ENCODE data around the gene SLC25A21. TPM values are rescaled to one million over a fixed set of nuclear protein-coding genes. Genes with fewer than 3 reads are reported as not detected.

SLC25A21 gene
- total RNA-seq, 4 donors from 2014 or later = 0.39 to 3.3 (median 1.2) TPM

- H3K4me3 ChIP-seq = no peak overlapping the region
- no peaks in the 10 kb centered on the region for H3K36me3 ChIP-seq
- no peak overlapping the region for H3K27ac ChIP-seq (replicated peaks in 1 of 4)
- no peak for DNase-seq (ENCODE audit: extremely low spot score)
- no peaks in the 10 kb centered on the region for H3K27me3 ChIP-seq
- TF ChIP-seq CTCF (IDR thresholded peaks at IDR 0.05) = no peak
- no peak for TF ChIP-seq POLR2AphosphoS5 (IDR thresholded peaks at IDR 0.05)
- TF ChIP-seq EP300 (IDR thresholded peaks at IDR 0.05) = no peak
- TF ChIP-seq POLR2A (IDR thresholded peaks at IDR 0.05; ENCODE audit: low read depth) = no peak
- 90% methylated on average over 3 of the region's 3 CpGs for WGBS
- no peaks in the 10 kb centered on the region for H3K9me3 ChIP-seq
- intact Hi-C loops (cut with DNase I) = no loop called here
- H3K4me1 ChIP-seq = no peaks in the 10 kb centered on the region
Measured at GRCh38 chr14:37114559-37114958, 57.8 kb downstream of the SLC25A21 start.

GRCh38 chr14:37114002-37114401 lies 58.4 kb downstream of the SLC25A21 start:
- TF ChIP-seq CTCF (IDR thresholded peaks at IDR 0.05) = no peak
- TF ChIP-seq POLR2AphosphoS5 (IDR thresholded peaks at IDR 0.05) = no peak
- no peak for TF ChIP-seq EP300 (IDR thresholded peaks at IDR 0.05)
- no peak for TF ChIP-seq POLR2A (IDR thresholded peaks at IDR 0.05; ENCODE audit: low read depth)
- H3K4me1 ChIP-seq = no peaks in the 10 kb centered on the region
- DNase-seq (ENCODE audit: extremely low spot score) = no peak
- intact Hi-C loops (cut with DNase I) = no loop called here
- no peak overlapping the region for H3K4me3 ChIP-seq
- H3K36me3 ChIP-seq = no peaks in the 10 kb centered on the region
- no peaks in the 10 kb centered on the region for H3K27me3 ChIP-seq
- 70% methylated on average over 3 of the region's 3 CpGs for WGBS
- H3K9me3 ChIP-seq = no peaks in the 10 kb centered on the region
- H3K27ac ChIP-seq (replicated peaks in 1 of 4) = no peak overlapping the region

GRCh38 chr14:37098132-37098531 lies 74.3 kb downstream of the SLC25A21 start:
- 63% methylated on average over 2 of the region's 2 CpGs for WGBS
- H3K9me3 ChIP-seq = no peaks in the 10 kb centered on the region
- H3K36me3 ChIP-seq = no peaks in the 10 kb centered on the region
- TF ChIP-seq POLR2A (IDR thresholded peaks at IDR 0.05; ENCODE audit: low read depth) (no peak), POLR2AphosphoS5 (IDR thresholded peaks at IDR 0.05) (no peak), EP300 (IDR thresholded peaks at IDR 0.05) (no peak), CTCF (IDR thresholded peaks at IDR 0.05) (no peak)
- no peak overlapping the region for H3K27ac ChIP-seq (replicated peaks in 1 of 4)
- H3K4me1 ChIP-seq = no peaks in the 10 kb centered on the region
- no peaks in the 10 kb centered on the region for H3K27me3 ChIP-seq
- no peak for DNase-seq (ENCODE audit: extremely low spot score)
- intact Hi-C loops (cut with DNase I) = no loop called here
- no peak overlapping the region for H3K4me3 ChIP-seq

- TF ChIP-seq EP300 (IDR thresholded peaks at IDR 0.05) (no peak), CTCF (IDR thresholded peaks at IDR 0.05) (no peak), POLR2AphosphoS5 (IDR thresholded peaks at IDR 0.05) (no peak), POLR2A (IDR thresholded peaks at IDR 0.05; ENCODE audit: low read depth) (no peak)
Measured at GRCh38 chr14:37094502-37094901, 77.9 kb downstream of the SLC25A21 start.

GRCh38 chr14:37093364-37093763 lies 79.0 kb downstream of the SLC25A21 start:
- WGBS = 74% methylated on average over 5 of the region's 5 CpGs
- intact Hi-C loops (cut with DNase I) = no loop called here
- H3K27ac ChIP-seq (replicated peaks in 1 of 4) = no peak overlapping the region

More at GRCh38 chr14:37094502-37094901, 77.9 kb downstream of the SLC25A21 start:
- Histone ChIP-seq H3K27me3 (no peaks in the 10 kb centered on the region), H3K27ac (replicated peaks in 1 of 4) (no peak overlapping the region), H3K9me3 (no peaks in the 10 kb centered on the region), H3K4me1 (peaks cover 0 to 5% (median 0%) of the 10 kb centered on the region in 4 donors), H3K4me3 (no peak overlapping the region), H3K36me3 (no peaks in the 10 kb centered on the region)
- intact Hi-C loops (cut with DNase I) = no loop called here
- DNase-seq (ENCODE audit: extremely low spot score) = no peak
- 89% methylated on average over 2 of the region's 2 CpGs for WGBS

More at GRCh38 chr14:37093364-37093763, 79.0 kb downstream of the SLC25A21 start:
- DNase-seq (ENCODE audit: extremely low spot score) = no peak
- Histone ChIP-seq H3K4me1 (peaks cover 0 to 5% (median 0%) of the 10 kb centered on the region in 4 donors), H3K4me3 (no peak overlapping the region), H3K27me3 (no peaks in the 10 kb centered on the region), H3K9me3 (no peaks in the 10 kb centered on the region), H3K36me3 (no peaks in the 10 kb centered on the region)
- TF ChIP-seq CTCF (IDR thresholded peaks at IDR 0.05) (no peak), POLR2A (IDR thresholded peaks at IDR 0.05; ENCODE audit: low read depth) (no peak), EP300 (IDR thresholded peaks at IDR 0.05) (no peak), POLR2AphosphoS5 (IDR thresholded peaks at IDR 0.05) (no peak)
